GM23338 (cell line): ENCODE results near the gene CABP4. TPM values are rescaled to one million over a fixed set of nuclear protein-coding genes. Genes with fewer than 3 reads are reported as not detected.

ENCODE experiments used
- ATAC-seq: fragments of 200-7000 bp; cut with Tn5 transposase; 3 replicates; pipeline ENCODE4 v1.9.1; 2020
- DNase-seq: peaks from one replicate; pipeline ENCODE4 v3.0.0-alpha.2; 2015; ENCODE audit warnings: low spot score
- H2AFZ ChIP-seq: fragments of 200-600 bp; sonication (generic); 2 replicates; pipeline ENCODE4 v1.8.0; 2016; ENCODE audit warnings: antibody characterized with exemption, mild to moderate bottlenecking, moderate library complexity
- H3F3A ChIP-seq: fragments of 200-600 bp; sonication (generic); replicated peaks from 2 replicates; pipeline ENCODE4 v1.8.0; 2017; ENCODE audit warnings: antibody characterized with exemption, mixed run types, low read depth
- H3K27ac ChIP-seq: fragments of 200-600 bp; sonication (generic); 2 replicates; pipeline ENCODE4 v1.6.1; 2016; ENCODE audit warnings: low read depth
- H3K27me3 ChIP-seq: fragments of 200-600 bp; sonication (generic); 2 replicates; pipeline ENCODE4 v1.8.0; 2016; ENCODE audit warnings: mild to moderate bottlenecking, mixed run types, moderate library complexity; ENCODE audit not compliant: insufficient read depth
- H3K36me3 ChIP-seq: fragments of 200-600 bp; sonication (generic); 2 replicates; pipeline ENCODE4 v1.8.0; 2016; ENCODE audit warnings: mild to moderate bottlenecking; ENCODE audit not compliant: insufficient read depth
- H3K4me1 ChIP-seq: fragments of 200-600 bp; sonication (generic); 2 replicates; pipeline ENCODE4 v1.8.0; 2016; ENCODE audit warnings: mild to moderate bottlenecking, moderate library complexity; ENCODE audit not compliant: insufficient read depth
- H3K4me2 ChIP-seq: fragments of 200-600 bp; sonication (generic); 2 replicates; pipeline ENCODE4 v1.7.1; 2017; ENCODE audit warnings: mixed run types
- H3K4me3 ChIP-seq: fragments of 200-600 bp; sonication (generic); 2 replicates; pipeline ENCODE4 v1.6.1; 2016; ENCODE audit warnings: mixed run types
- H3K79me2 ChIP-seq: fragments of 200-600 bp; sonication (generic); replicated peaks from 2 replicates; pipeline ENCODE4 v1.8.0; 2017; ENCODE audit warnings: mild to moderate bottlenecking; ENCODE audit not compliant: insufficient read depth
- H3K9me2 ChIP-seq: fragments of 200-600 bp; sonication (generic); 2 replicates; pipeline ENCODE4 v1.8.0; 2017; ENCODE audit not compliant: insufficient read depth
- H4K20me1 ChIP-seq: fragments of 200-600 bp; sonication (generic); replicated peaks from 2 replicates; pipeline ENCODE4 v1.8.0; 2017; ENCODE audit warnings: mild to moderate bottlenecking; ENCODE audit not compliant: insufficient read depth
- H3K27ac Mint-ChIP-seq: 2 replicates; pipeline ENCODE4 v1.8.0; 2020; ENCODE audit warnings: inconsistent platforms, mild to moderate bottlenecking, moderate library complexity, mixed read lengths
- H3K27me3 Mint-ChIP-seq: 3 replicates; pipeline ENCODE4 v1.8.0; 2022; ENCODE audit warnings: low read depth, mild to moderate bottlenecking, moderate library complexity, mixed read lengths, inconsistent platforms; ENCODE audit not compliant: insufficient read depth, poor library complexity
- H3K36me3 Mint-ChIP-seq: 3 replicates; pipeline ENCODE4 v1.8.0; 2021; ENCODE audit warnings: low read depth, mild to moderate bottlenecking, inconsistent platforms, moderate library complexity, mixed read lengths
- H3K4me1 Mint-ChIP-seq: 3 replicates; pipeline ENCODE4 v1.8.0; 2020; ENCODE audit warnings: mild to moderate bottlenecking, inconsistent platforms, mixed read lengths
- H3K4me3 Mint-ChIP-seq: 3 replicates; pipeline ENCODE4 v1.8.0; 2021; ENCODE audit warnings: moderate library complexity, mild to moderate bottlenecking, inconsistent platforms, mixed read lengths
- H3K9me3 Mint-ChIP-seq: 3 replicates; pipeline ENCODE4 v1.8.0; 2020; ENCODE audit warnings: moderate library complexity, mild to moderate bottlenecking, inconsistent platforms, mixed read lengths
- CREB1 ChIP-seq: fragments of 250-450 bp; sonication (Bioruptor Pico); IDR thresholded peaks from 2 replicates; pipeline ENCODE4 v1.5.0; 2020; ENCODE audit warnings: low read depth, mild to moderate bottlenecking, moderate library complexity
- CTCF ChIP-seq, 2 experiments: fragments of 200-600 bp in 1 of 2; sonication (generic) in 1 of 2; conservative IDR thresholded peaks; 2 replicates each; pipeline versions ENCODE4 v1.5.1 to v1.6.1; 2016 to 2017; ENCODE audit warnings: antibody characterized with exemption in 2 of 2, low read depth in 2 of 2, mild to moderate bottlenecking in 2 of 2, moderate library complexity in 1 of 2
- ETS1 ChIP-seq: IDR thresholded peaks from 2 replicates; pipeline ENCODE4 v1.6.1; 2016; ENCODE audit warnings: antibody characterized with exemption
- EZH2 ChIP-seq: fragments of 200-600 bp; sonication (generic); IDR thresholded peaks from one replicate; pipeline ENCODE4 v1.8.0; 2017; ENCODE audit warnings: antibody characterized with exemption, mild to moderate bottlenecking, low read depth; ENCODE audit not compliant: unreplicated experiment
- EZH2phosphoT487 ChIP-seq: fragments of 200-600 bp; sonication (generic); IDR thresholded peaks from one replicate; pipeline ENCODE4 v1.8.1; 2018; ENCODE audit warnings: antibody characterized with exemption; ENCODE audit not compliant: unreplicated experiment
- JUNB ChIP-seq: IDR thresholded peaks from one replicate; pipeline ENCODE4 v1.6.1; 2016; ENCODE audit warnings: antibody characterized with exemption; ENCODE audit not compliant: unreplicated experiment
- NANOG ChIP-seq: IDR thresholded peaks from 2 replicates; pipeline ENCODE4 v1.6.1; 2016; ENCODE audit warnings: antibody characterized with exemption, borderline replicate concordance
- POLR2AphosphoS5 ChIP-seq: IDR thresholded peaks from 2 replicates; pipeline ENCODE4 v1.6.1; 2016; ENCODE audit warnings: antibody characterized with exemption, low read depth
- REST ChIP-seq: IDR thresholded peaks from one replicate; pipeline ENCODE4 v1.6.1; 2018; ENCODE audit warnings: antibody characterized with exemption; ENCODE audit not compliant: unreplicated experiment
- STAT1 ChIP-seq: IDR thresholded peaks from one replicate; pipeline ENCODE4 v1.6.1; 2016; ENCODE audit warnings: antibody characterized with exemption; ENCODE audit not compliant: unreplicated experiment
- ZNF114 ChIP-seq: fragments of 250-450 bp; sonication (Bioruptor Pico); IDR thresholded peaks from 2 replicates; pipeline ENCODE4 v1.5.0; 2020; ENCODE audit warnings: mild to moderate bottlenecking, moderate library complexity
- ZNF331 ChIP-seq: fragments of 250-450 bp; sonication (Bioruptor Pico); IDR thresholded peaks from 2 replicates; pipeline ENCODE4 v1.5.0; 2020; ENCODE audit warnings: low read depth, mild to moderate bottlenecking, moderate library complexity
- ZNF462 ChIP-seq: fragments of 250-450 bp; sonication (Bioruptor Pico); IDR thresholded peaks from 2 replicates; pipeline ENCODE4 v1.5.0; 2020; ENCODE audit warnings: mild to moderate bottlenecking, moderate library complexity
- polyA plus RNA-seq: library from polyadenylated mRNA; unstranded; fragments of >200 nt; fragmentation: Nextera tagmentation; extraction: Ambion mirVana; gene quantifications from 2 replicates; pipeline ENCODE4 v1.2.1, GENCODE V29; 2016
- total RNA-seq: library from RNA; depleted of rRNA; stranded (reverse); fragments of >200 nt; shearing (Covaris generic); gene quantifications from 2 replicates; pipeline ENCODE4 v1.2.3, GENCODE V29; 2014

Gene CABP4
- total and polyA plus RNA-seq, 2 experiments from 2014 or later = 0.28 TPM; not detected in 1

GRCh38 chr11:67433536-67434394 is 21.4 kb upstream of the CABP4 start:
- 0 out of 2 replicates have a peak, but pooled peaks cover 3% of the 10 kb centered on the region for H3K36me3 ChIP-seq
- no peak for TF ChIP-seq CREB1 (CRISPR knock-in tag)
- TF ChIP-seq POLR2AphosphoS5 = no peak
- no peak for TF ChIP-seq JUNB
- no peak for TF ChIP-seq ZNF331 (CRISPR knock-in tag)
- TF ChIP-seq ZNF114 (CRISPR knock-in tag) = no peak
- no peak for TF ChIP-seq REST
- no peak for TF ChIP-seq CTCF (conservative IDR thresholded peaks at IDR 0.05; ENCODE audit: low read depth in 2 of 2)
- TF ChIP-seq EZH2phosphoT487 = no peak
- no peak for TF ChIP-seq ETS1
- no peak for TF ChIP-seq STAT1
- TF ChIP-seq EZH2 = no peak
- TF ChIP-seq ZNF462 (CRISPR knock-in tag) = no peak
- no peak for TF ChIP-seq NANOG
- peaks cover 24% of the 10 kb centered on the region for H3K36me3 Mint-ChIP-seq

More at GRCh38 chr11:67433536-67434394, 21.4 kb upstream of the CABP4 start:
- Mint-ChIP-seq H3K27me3 (peaks cover 6% of the 10 kb centered on the region), H3K9me3 (no peaks in the 10 kb centered on the region; the same call in 2 of the 3 replicates), H3K27ac (no peak overlapping the region), H3K4me3 (no peak overlapping the region), H3K4me1 (peaks cover 17% of the 10 kb centered on the region)
- H2AFZ ChIP-seq = no peak overlapping the region
- no peak overlapping the region for H3K4me3 ChIP-seq
- ATAC-seq (no peak), DNase-seq (no peak)
- H3K27me3 ChIP-seq = no peaks in the 10 kb centered on the region
- H3K4me2 ChIP-seq = no peak overlapping the region
- peaks cover 17% of the 10 kb centered on the region for H3K4me1 ChIP-seq
- H3K9me2 ChIP-seq = no peaks in the 10 kb centered on the region
- peaks cover 5% of the 10 kb centered on the region; the same call in 1 of the 2 replicates for H3F3A ChIP-seq
- peaks cover 7% of the 10 kb centered on the region for H3K79me2 ChIP-seq
- no peaks in the 10 kb centered on the region for H4K20me1 ChIP-seq
- no peak overlapping the region for H3K27ac ChIP-seq
